ENCODE data around the gene GRPEL1. TPM values are rescaled to one million over a fixed set of nuclear protein-coding genes. Genes with fewer than 3 reads are reported as not detected.

The GRPEL1 gene
- total RNA-seq, 1 experiment from 2014 or later, result 40.7 TPM

DNA sequence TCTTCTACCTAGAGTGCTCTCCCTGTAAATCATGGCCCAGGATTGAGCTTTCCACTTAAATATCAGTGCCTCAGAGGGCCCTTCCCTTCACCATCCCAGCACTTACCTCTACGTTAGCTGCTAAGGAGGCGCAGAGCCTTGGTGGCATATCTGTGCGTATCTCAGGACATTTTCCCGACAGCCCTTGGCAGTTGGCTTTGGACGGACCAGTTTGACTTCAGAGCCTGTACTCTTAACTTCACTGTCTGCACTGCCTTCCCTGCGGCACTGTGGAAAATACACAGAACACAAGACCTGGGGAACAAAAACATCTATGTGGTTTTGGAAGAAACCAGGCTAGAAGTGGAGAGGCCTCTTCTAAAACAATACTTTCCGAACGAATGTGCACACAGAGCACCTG, 22.3 kb downstream of the GRPEL1 start:
- Histone ChIP-seq H3K27me3 (ENCODE audit: insufficient read depth, low read length) (peaks cover 12% of the 10 kb centered on the region; the same call in 1 of the 2 replicates), H3K4me2 (ENCODE audit: insufficient read depth, insufficient read length, low read length) (no peak overlapping the region), H4K8ac (replicated peaks; ENCODE audit: insufficient read length, low read depth, low read length) (no peak overlapping the region), H3K23me2 (ENCODE audit: insufficient read length, low read depth, low read length, poor library complexity, severe bottlenecking) (peaks cover 19% of the 10 kb centered on the region), H4K91ac (ENCODE audit: insufficient read length, low read depth, low read length) (no peak overlapping the region), H4K20me1 (ENCODE audit: control insufficient read depth, insufficient read depth, insufficient read length) (no peaks in the 10 kb centered on the region), H3K27ac (ENCODE audit: insufficient read length, low read depth, low read length) (no peak overlapping the region), H2AFZ (ENCODE audit: low read length) (no peak overlapping the region), H3K23ac (ENCODE audit: insufficient read length, low read depth, low read length) (no peak overlapping the region), H3K79me2 (ENCODE audit: insufficient read depth, low read length) (peaks cover 10% of the 10 kb centered on the region), H2BK20ac (ENCODE audit: low read depth, low read length, poor library complexity, severe bottlenecking) (no peak overlapping the region), H2BK15ac (ENCODE audit: low read depth, low read length) (no peak overlapping the region), H2BK12ac (ENCODE audit: insufficient read length, low read depth, low read length) (no peak overlapping the region), H3K56ac (ENCODE audit: insufficient read length, low read depth, low read length) (no peak overlapping the region), H3K4me1 (ENCODE audit: insufficient read depth, low read length) (peaks cover 3% of the 10 kb centered on the region; the same call in 1 of the 2 replicates), H3K9ac (ENCODE audit: extremely low read depth, insufficient read length, low read length) (peak overlapping the region; percentile 10), H3K79me1 (ENCODE audit: insufficient read depth, low read depth, low read length, poor library complexity, severe bottlenecking) (peaks cover 4% of the 10 kb centered on the region), H2BK5ac (ENCODE audit: insufficient read length, low read length) (no peak overlapping the region), H4K5ac (ENCODE audit: insufficient read length, low read depth, low read length) (no peak overlapping the region), H3K14ac (ENCODE audit: insufficient read depth, low read length) (no peak overlapping the region), H2AK5ac (ENCODE audit: insufficient read length, low read length) (no peak overlapping the region), H2BK120ac (ENCODE audit: low read depth, low read length, poor library complexity, severe bottlenecking) (no peak overlapping the region), H3K9me3 (ENCODE audit: control insufficient read depth, low read depth, low read length) (no peaks in the 10 kb centered on the region), H3K4ac (ENCODE audit: low read depth, low read length) (no peak overlapping the region), H3K18ac (ENCODE audit: insufficient read length, low read depth, low read length) (no peak overlapping the region), H3T11ph (ENCODE audit: low read length) (no peak overlapping the region)
- H3K27me3 Mint-ChIP-seq (ENCODE audit: low read depth), result peaks cover 28% of the 10 kb centered on the region
- peaks cover 33 to 40% of the 10 kb centered on the region in 2 experiments for H3K4me1 Mint-ChIP-seq
- TF ChIP-seq, protein P1, sequence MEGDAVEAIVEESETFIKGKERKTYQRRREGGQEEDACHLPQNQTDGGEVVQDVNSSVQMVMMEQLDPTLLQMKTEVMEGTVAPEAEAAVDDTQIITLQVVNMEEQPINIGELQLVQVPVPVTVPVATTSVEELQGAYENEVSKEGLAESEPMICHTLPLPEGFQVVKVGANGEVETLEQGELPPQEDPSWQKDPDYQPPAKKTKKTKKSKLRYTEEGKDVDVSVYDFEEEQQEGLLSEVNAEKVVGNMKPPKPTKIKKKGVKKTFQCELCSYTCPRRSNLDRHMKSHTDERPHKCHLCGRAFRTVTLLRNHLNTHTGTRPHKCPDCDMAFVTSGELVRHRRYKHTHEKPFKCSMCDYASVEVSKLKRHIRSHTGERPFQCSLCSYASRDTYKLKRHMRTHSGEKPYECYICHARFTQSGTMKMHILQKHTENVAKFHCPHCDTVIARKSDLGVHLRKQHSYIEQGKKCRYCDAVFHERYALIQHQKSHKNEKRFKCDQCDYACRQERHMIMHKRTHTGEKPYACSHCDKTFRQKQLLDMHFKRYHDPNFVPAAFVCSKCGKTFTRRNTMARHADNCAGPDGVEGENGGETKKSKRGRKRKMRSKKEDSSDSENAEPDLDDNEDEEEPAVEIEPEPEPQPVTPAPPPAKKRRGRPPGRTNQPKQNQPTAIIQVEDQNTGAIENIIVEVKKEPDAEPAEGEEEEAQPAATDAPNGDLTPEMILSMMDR (conservative IDR thresholded peaks at IDR 0.05), result no peak
- no peaks in the 10 kb centered on the region; a peak in 2 of 7 replicates for H3K36me3 Mint-ChIP-seq (ENCODE audit: insufficient read depth in 1 of 3, low read depth in 3 of 3)
- no peaks in the 10 kb centered on the region for H3K9me3 Mint-ChIP-seq
- DNase-seq, result no peak
- no CpG with 5 or more reads among the region's 8 CpGs for whole genome bisulfite sequencing (ENCODE audit: extremely low coverage, insufficient read length, low lambda C conversion rate)
- peak overlapping the region; percentile 39 to 85 for H3K4me3 Mint-ChIP-seq
- no peak overlapping the region for H3K27ac Mint-ChIP-seq

All from H9 (cell line).